ENCODE data around the gene UBALD2. TPM values are rescaled to one million over a fixed set of nuclear protein-coding genes. Genes with fewer than 3 reads are reported as not detected.
"Not testable (repeated sequence)": the region's sequence is repeated elsewhere in the genome, so short reads cannot be mapped to it uniquely, and the experiment has no call there.

The UBALD2 gene
- total RNA-seq, 1 donor from 2014 or later: 8.2 TPM

GRCh38 chr17:76246080-76247066 is 18.8 kb upstream of the UBALD2 start:
- no peak for DNase-seq

GRCh38 chr17:76247304-76247703 is 17.8 kb upstream of the UBALD2 start:
- no peak for DNase-seq

GRCh38 chr17:76248013-76248782 is 16.9 kb upstream of the UBALD2 start:
- DNase-seq: no peak

GRCh38 chr17:76250141-76250540 is 15.0 kb upstream of the UBALD2 start:
- no peak for DNase-seq

- no peak for DNase-seq
Observed at GRCh38 chr17:76251478-76252039, 13.6 kb upstream of the UBALD2 start.

DNA sequence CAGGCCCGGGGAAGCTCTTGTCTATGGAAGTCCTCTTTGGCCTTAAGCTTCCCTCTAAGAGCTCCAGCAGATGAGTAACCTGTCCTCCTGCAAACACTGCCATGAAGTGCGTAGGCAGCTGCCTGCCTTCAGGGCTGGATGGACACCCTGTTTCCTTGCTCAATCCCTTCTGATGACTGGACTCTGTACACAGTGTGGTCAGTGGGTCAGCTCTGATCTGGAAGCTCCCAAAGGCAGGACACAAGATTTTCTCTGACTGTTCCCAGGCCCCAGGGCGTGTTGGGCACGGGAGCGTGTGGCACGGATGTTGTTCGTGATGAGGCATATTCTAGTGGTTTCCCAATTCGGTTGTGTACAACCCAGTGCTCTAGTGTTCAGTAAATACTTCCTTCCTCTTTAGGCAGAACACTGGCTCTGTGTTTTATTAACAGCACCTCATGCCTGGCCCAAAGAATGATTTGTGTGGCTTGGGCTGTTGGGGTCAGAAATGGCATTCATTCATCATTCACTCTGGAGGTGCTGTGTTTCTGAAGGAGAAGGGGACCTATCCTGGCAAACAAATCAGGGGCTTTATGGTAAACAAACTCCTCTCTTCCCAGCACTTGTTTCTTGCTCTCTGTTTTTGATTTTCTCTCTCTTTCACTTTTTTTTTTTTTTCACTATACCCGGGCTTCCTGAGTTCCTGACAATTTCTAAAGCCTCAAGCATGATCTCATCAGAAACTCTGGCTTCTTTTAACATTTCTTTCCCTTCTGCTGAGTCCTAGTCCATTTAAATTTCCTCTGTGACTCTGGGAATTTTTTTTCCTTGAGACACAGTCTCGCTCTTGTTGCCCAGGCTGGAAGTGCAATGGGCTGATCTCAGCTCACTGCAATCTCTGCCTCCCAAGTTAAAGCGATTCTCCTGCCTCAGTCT is 12.9 kb upstream of the UBALD2 start:
- DNase-seq: peak; percentile 43

DNA sequence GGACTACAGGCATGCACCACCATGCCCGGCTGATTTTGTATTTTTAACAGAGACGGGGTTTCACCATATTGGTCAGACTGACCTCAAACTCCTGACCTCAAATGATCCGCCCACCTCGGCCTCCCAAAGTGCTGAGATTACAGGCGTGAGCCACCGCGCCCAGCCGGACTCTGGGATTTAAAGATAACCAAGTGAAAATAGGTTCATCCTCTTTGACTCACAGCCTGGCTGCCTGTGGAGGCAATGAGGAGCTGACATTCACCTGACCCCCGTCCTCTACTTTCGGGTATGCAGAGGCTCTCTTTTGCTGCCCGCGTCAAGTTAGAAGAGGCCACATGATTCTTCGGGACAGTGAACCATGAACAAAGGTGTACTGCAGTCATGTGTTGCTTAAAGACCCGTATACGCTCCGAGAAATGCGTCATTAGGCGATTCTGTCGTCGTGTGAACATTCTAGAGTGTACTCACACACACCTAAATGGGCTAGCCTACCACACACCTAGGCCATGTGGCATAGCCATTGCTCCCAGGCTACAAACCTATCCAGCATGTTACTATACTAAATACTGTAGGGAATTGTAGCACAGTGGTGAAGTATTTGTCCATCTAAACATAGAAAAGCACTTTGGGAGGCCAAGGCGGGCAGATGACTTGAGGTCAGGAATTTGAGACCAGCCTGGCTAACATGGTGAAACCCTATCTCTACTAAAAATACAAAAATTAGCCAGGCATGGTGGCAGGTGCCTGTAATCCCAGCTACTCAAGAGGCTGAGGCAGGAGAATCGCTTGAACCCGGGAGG is 12.0 kb upstream of the UBALD2 start:
- not testable (repeated sequence) for DNase-seq

- no peak for DNase-seq
Observed at GRCh38 chr17:76253841-76254240, 11.3 kb upstream of the UBALD2 start.

- no peak for DNase-seq
Observed at GRCh38 chr17:76254275-76254674, 10.9 kb upstream of the UBALD2 start.

DNA sequence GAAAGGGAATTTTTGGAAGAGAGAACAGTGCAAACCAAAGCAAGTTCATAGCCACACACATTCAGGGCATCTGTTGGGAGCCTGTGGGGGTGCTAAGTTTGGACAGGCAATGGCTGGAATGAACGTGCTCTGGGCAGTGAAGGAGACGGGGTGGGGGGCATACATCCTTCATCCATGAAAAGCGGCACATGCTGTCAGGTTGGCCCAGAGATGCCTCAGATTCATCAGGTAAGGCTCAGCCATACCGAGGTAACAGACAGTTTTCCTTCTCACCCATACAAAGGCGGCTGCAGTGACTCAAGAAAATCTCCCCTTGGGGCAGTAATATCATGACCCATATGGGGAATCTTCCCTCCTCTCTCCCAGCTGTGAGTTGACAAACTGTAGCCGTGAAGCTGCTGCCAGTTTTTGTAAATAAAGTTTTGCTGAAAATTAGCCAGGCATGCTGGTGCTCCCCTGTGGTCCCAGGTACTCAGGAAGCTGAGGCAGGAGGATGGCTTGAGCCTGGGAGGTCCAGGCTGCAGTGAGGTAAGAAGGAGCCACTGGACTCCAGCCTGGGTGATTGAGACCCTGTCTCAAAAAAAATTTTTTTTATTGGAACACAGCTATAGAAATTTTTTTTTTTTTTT is 9.2 kb upstream of the UBALD2 start:
- no peak for DNase-seq

GRCh38 chr17:76256430-76257050 is 8.6 kb upstream of the UBALD2 start:
- DNase-seq: not testable (repeated sequence)

GRCh38 chr17:76260220-76260619 is 4.9 kb upstream of the UBALD2 start:
- no peak for DNase-seq

- DNase-seq: no peak
Observed at GRCh38 chr17:76260669-76261068, 4.5 kb upstream of the UBALD2 start.

- DNase-seq: peak; percentile 11
Observed at GRCh38 chr17:76261421-76262215, 3.5 kb upstream of the UBALD2 start.

DNA sequence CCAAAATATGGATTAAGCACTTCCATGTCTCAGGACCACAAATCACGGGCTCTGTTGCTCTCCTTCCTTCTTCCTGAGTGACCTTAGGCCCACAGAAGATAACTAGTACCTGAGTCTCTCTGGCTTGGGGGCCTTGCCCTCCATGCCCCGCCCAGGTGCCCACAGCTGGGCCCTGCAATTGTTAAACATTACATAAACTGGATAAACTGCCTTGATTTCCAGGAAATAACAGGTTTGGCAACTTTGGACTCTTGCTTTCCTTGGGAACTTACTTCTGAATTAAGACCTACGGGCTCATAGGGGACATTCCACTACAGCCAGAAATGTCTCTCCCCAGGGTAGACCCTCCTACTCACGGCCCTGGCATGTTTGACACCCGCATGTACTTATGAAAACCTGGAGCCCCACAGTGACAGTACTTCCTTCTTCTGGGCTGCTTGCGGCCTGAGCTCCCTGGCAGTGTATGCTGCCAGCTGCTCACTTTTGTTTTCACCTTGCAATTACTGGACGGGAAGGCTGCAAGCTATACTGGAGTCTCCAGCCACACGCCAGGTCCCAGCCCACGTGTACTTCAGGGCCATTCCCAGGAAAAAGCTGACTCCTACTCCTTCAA is 2.3 kb upstream of the UBALD2 start:
- no peak for DNase-seq

GRCh38 chr17:76263896-76264295 is 1.3 kb upstream of the UBALD2 start:
- DNase-seq: no peak

- no peak for DNase-seq
Observed at GRCh38 chr17:76264425-76264754, 758 bp upstream of the UBALD2 start.

DNA sequence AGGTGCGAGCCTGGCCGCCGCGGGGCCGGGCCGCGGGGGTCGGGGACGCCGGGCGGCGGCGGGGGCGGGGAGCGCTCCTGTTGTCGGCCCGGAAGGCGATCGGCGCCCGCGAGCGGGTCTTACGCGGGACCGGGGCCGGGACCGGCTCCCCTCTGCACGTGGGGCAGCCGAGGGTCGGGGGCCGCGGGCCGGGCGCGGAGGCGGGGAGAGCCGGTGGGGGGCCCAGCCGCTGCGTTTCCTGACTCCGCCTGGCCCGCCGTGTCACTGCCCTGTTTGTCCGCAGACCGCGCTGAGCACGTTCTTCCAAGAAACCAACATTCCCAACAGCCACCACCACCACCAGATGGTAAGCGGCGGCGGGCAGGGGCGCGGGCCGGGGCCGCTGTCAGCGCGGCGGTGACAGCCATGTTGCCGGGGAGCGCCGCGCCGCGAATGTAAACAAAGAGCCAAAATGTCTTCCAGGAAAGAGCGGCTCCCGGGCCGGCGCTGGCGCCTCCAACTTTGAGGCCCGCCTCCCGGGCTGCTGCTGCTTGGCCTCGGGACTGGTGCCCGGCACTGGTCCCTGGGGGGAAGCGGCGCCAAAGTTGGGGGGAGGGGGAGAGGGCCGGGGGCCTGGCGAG is 586 bp downstream of the UBALD2 start:
- DNase-seq: no peak

Data from skin of body (tissue), 2 donors.